K562 (cell line): ENCODE results near the gene PPP1R14B. TPM values are rescaled to one million over a fixed set of nuclear protein-coding genes. Genes with fewer than 3 reads are reported as not detected.

ENCODE experiments used
- CREBBP ChIP-seq: IDR thresholded peaks from one replicate; pipeline ENCODE4 v1.6.1; 2012; ENCODE audit warnings: low read depth, mild to moderate bottlenecking, control low read depth, inconsistent platforms, low read length
- FOS ChIP-seq: IDR thresholded peaks from 3 replicates; pipeline ENCODE4 v1.6.1; 2011; ENCODE audit not compliant: insufficient read length; ENCODE audit errors: extremely low read depth
- GABPA ChIP-seq: fragments of 200-800 bp; sonication (Bioruptor generic); conservative IDR thresholded peaks from 2 replicates; pipeline ENCODE4 v1.6.1; 2016; ENCODE audit warnings: low read depth, missing genetic modification characterization, missing compliant biosample characterization
- GTF2B ChIP-seq: IDR thresholded peaks from 2 replicates; pipeline ENCODE4 v1.6.1; 2011; ENCODE audit not compliant: insufficient read length; ENCODE audit errors: extremely low read depth
- GTF2E2 ChIP-seq: fragments of 200-800 bp; sonication (Bioruptor generic); IDR thresholded peaks from 2 replicates; pipeline ENCODE4 v1.6.1; 2016; ENCODE audit warnings: missing genetic modification characterization, missing compliant biosample characterization
- HMBOX1 ChIP-seq: sonication (generic); IDR thresholded peaks from 2 replicates; pipeline ENCODE4 v1.6.1; 2016
- HNRNPLL ChIP-seq: fragments of 200-400 bp; formaldehyde crosslinking; IDR thresholded peaks from 2 replicates; pipeline ENCODE4 v1.6.1; 2017; ENCODE audit warnings: low read length, low read depth, mild to moderate bottlenecking; ENCODE audit not compliant: poor library complexity, severe bottlenecking
- KAT2B ChIP-seq: IDR thresholded peaks from one replicate; pipeline ENCODE4 v1.6.1; 2012; ENCODE audit warnings: low read depth, mild to moderate bottlenecking, control low read depth, inconsistent platforms, low read length, moderate library complexity
- KDM5B ChIP-seq: fragments of 200-600 bp; sonication (generic); IDR thresholded peaks from 2 replicates; pipeline ENCODE4 v1.6.1; 2012; ENCODE audit warnings: low read depth, mild to moderate bottlenecking, moderate library complexity, low read length, control low read depth, inconsistent platforms; ENCODE audit not compliant: insufficient replicate concordance
- LCOR ChIP-seq: sonication (generic); formaldehyde crosslinking; IDR thresholded peaks from 2 replicates; pipeline ENCODE4 v1.8.0; 2022; ENCODE audit warnings: mild to moderate bottlenecking, missing genetic modification reagents
- MEF2D ChIP-seq: conservative IDR thresholded peaks from 2 replicates; pipeline ENCODE4 v1.6.1; 2016; ENCODE audit warnings: low read depth, missing genetic modification characterization, missing compliant biosample characterization
- MTA1 ChIP-seq: fragments of 450-650 bp; IDR thresholded peaks from 2 replicates; pipeline ENCODE4 v1.6.1; 2017; ENCODE audit warnings: borderline replicate concordance
- PHF8 ChIP-seq: fragments of 200-600 bp; sonication (generic); IDR thresholded peaks from 2 replicates; pipeline ENCODE4 v1.6.1; 2012; ENCODE audit warnings: mixed run types, mild to moderate bottlenecking, inconsistent platforms, low read length, moderate library complexity, borderline replicate concordance
- POLR2AphosphoS2 ChIP-seq: IDR thresholded peaks from 2 replicates; pipeline ENCODE4 v1.6.1; 2012; ENCODE audit warnings: low read length, improper control_type of control experiment
- POLR2AphosphoS5 ChIP-seq: IDR thresholded peaks from 2 replicates; pipeline ENCODE4 v1.6.1; 2011; ENCODE audit warnings: mild to moderate bottlenecking, low read depth, low read length, moderate library complexity; ENCODE audit not compliant: control insufficient read depth, insufficient read depth
- SIN3A ChIP-seq, 2 experiments: fragments of 150-350 bp in 1 of 2; IDR thresholded peaks; 2 replicates each; pipeline ENCODE4 v1.6.1; 2011 to 2016; ENCODE audit warnings: borderline replicate concordance in 2 of 2, low read depth in 2 of 2, low read length in 2 of 2, mild to moderate bottlenecking in 2 of 2, moderate library complexity in 2 of 2; ENCODE audit not compliant: control insufficient read depth in 1 of 2
- TGIF2 ChIP-seq: sonication (generic); formaldehyde crosslinking; IDR thresholded peaks from 2 replicates; pipeline ENCODE4 v1.8.1; 2022; ENCODE audit warnings: mild to moderate bottlenecking, missing genetic modification reagents, moderate library complexity
- THAP7 ChIP-seq: fragments of 250-450 bp; sonication (Bioruptor Pico); IDR thresholded peaks from 2 replicates; pipeline ENCODE4 v1.5.0; 2021
- polyA plus RNA-seq, 8 experiments: library from polyadenylated mRNA; depleted of rRNA in 4 of 8; stranded (reverse) in 5 of 8; unstranded in 3 of 8; fragments of >200 nt; fragmentation: Nextera tagmentation in 2 of 8; fragmentation: Illumina TruSeq in 1 of 8; extraction: Ambion mirVana in 2 of 8; extraction: Trizol in 1 of 8; gene quantifications; 2 replicates each; pipeline versions ENCODE4 v1.2.1 to v1.2.3, GENCODE V29; 2011 to 2014; ENCODE audit warnings: inconsistent platforms in 1 of 8, missing spikeins in 1 of 8
- total RNA-seq, 7 experiments: library from RNA; depleted of rRNA in 6 of 7; stranded (reverse); fragments of >200 nt in 6 of 7; fragmentation: Illumina TruSeq in 2 of 7; extraction: Trizol in 2 of 7; gene quantifications; 2 replicates each; pipeline versions ENCODE4 v1.2.1 to v1.2.3, GENCODE V29; 2011 to 2021; ENCODE audit warnings: low replicate concordance in 1 of 7
- TF ChIP-seq, protein P1 (sequence below): fragments of 250-450 bp; sonication (Bioruptor Pico); IDR thresholded peaks from 2 replicates; pipeline ENCODE4 v1.4.0; 2020; ENCODE audit warnings: mild to moderate bottlenecking, moderate library complexity, borderline replicate concordance
- TF ChIP-seq, protein P2 (sequence below): fragments of 450-650 bp; formaldehyde crosslinking; IDR thresholded peaks from 2 replicates; pipeline ENCODE4 v1.4.0; 2020; ENCODE audit warnings: mild to moderate bottlenecking, moderate library complexity

PPP1R14B gene
- total and polyA plus RNA-seq, 9 of the 15 experiments (the other 6 are each of a cell fraction or from before 2014, with no cell fraction given): 7.7 to 566 (median 212) TPM

DNA sequence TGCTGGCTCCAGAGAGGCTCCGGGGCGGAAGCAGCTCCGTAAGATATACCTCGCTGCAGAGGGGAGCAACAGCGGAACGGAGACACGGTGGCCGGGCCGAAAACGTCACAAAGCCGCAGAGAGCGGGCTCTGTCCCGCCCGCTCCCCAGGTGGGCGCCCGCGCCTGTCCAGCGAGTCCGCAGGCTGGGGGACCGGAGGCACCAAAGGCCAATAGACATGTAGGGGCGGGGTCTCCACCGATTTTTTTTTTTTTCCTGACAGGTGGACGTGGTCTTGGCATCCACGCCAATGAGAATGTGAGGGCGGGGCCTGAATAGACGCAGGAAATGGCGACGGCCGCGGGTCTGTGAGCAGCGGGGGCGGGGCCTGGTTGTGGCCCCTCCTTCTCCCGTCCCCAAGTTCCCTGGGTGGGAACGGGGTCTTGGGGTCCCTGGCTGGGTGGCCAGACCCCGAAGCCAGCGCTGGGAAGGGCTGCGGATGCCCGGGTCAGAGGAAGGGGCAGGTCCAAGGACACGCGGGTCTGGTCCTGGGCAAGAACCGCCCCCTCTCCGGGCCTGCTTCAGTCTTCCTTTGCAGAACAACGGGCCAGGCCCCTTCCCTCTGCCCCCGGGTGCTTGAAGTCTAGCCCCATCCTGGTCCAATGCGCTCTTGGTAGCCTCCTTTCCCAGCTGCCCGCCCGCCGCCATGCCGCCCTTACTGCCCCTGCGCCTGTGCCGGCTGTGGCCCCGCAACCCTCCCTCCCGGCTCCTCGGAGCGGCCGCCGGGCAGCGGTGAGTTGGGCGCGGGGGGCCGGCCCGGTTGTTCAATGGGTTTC, 16.4 kb downstream of the PPP1R14B start, which contains the start of gene DNAJC4 (continued):
- TF ChIP-seq GTF2B (no peak), GABPA (tag) (peak; percentile 50), THAP7 (CRISPR knock-in tag) (peak; percentile 52; the same call in 1 of the 2 replicates), KAT2B (no peak), MTA1 (no peak), MEF2D (tag) (no peak), KDM5B (peak; percentile 57), HNRNPLL (peak; percentile 33), POLR2AphosphoS5 (peak; percentile 39; the same call in 1 of the 2 replicates), POLR2AphosphoS2 (peak; percentile 95), SIN3A (IDR thresholded peaks at IDR 0.05; ENCODE audit: borderline replicate concordance in 2 of 2, control insufficient read depth in 1 of 2, low read depth in 2 of 2, low read length in 2 of 2) (peak in 1 of 2 experiments; percentile 38; a peak in 1 of 4 replicates), CREBBP (no peak), LCOR (CRISPR knock-in tag) (peak; percentile 56; the same call in 1 of the 2 replicates), GTF2E2 (tag) (peak; percentile 52; the same call in 1 of the 2 replicates), FOS (no peak), HMBOX1 (no peak), TGIF2 (CRISPR knock-in tag) (no peak), PHF8 (peak; percentile 79; the same call in 1 of the 2 replicates)
- TF ChIP-seq, protein P1, sequence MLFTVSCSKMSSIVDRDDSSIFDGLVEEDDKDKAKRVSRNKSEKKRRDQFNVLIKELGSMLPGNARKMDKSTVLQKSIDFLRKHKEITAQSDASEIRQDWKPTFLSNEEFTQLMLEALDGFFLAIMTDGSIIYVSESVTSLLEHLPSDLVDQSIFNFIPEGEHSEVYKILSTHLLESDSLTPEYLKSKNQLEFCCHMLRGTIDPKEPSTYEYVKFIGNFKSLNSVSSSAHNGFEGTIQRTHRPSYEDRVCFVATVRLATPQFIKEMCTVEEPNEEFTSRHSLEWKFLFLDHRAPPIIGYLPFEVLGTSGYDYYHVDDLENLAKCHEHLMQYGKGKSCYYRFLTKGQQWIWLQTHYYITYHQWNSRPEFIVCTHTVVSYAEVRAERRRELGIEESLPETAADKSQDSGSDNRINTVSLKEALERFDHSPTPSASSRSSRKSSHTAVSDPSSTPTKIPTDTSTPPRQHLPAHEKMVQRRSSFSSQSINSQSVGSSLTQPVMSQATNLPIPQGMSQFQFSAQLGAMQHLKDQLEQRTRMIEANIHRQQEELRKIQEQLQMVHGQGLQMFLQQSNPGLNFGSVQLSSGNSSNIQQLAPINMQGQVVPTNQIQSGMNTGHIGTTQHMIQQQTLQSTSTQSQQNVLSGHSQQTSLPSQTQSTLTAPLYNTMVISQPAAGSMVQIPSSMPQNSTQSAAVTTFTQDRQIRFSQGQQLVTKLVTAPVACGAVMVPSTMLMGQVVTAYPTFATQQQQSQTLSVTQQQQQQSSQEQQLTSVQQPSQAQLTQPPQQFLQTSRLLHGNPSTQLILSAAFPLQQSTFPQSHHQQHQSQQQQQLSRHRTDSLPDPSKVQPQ: no peak
- TF ChIP-seq, protein P2, sequence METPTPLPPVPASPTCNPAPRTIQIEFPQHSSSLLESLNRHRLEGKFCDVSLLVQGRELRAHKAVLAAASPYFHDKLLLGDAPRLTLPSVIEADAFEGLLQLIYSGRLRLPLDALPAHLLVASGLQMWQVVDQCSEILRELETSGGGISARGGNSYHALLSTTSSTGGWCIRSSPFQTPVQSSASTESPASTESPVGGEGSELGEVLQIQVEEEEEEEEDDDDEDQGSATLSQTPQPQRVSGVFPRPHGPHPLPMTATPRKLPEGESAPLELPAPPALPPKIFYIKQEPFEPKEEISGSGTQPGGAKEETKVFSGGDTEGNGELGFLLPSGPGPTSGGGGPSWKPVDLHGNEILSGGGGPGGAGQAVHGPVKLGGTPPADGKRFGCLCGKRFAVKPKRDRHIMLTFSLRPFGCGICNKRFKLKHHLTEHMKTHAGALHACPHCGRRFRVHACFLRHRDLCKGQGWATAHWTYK (CRISPR knock-in tag): no peak
